Right atrium auricular region (tissue), 2 donors: ENCODE measurements around the gene NOL4L. TPM values are rescaled to one million over a fixed set of nuclear protein-coding genes. Genes with fewer than 3 reads are reported as not detected.

ENCODE experiments used
- DNase-seq: peaks from one replicate; pipeline ENCODE4 v3.0.0-alpha.2; 2019; ENCODE audit warnings: low spot score
- H3K27ac ChIP-seq, 2 donors: fragments of 200-600 bp; sonication (generic); 1 replicate in 1 of 2; 2 replicates in 1 of 2; pipeline ENCODE4 v1.5.1; 2016 to 2019
- H3K27me3 ChIP-seq, 2 donors: fragments of 200-600 bp; sonication (generic); one replicate each; pipeline versions ENCODE4 v1.5.1 to v1.6.0; 2017 to 2019
- H3K36me3 ChIP-seq: fragments of 200-600 bp; sonication (generic); one replicate; pipeline ENCODE4 v1.5.1; 2016
- H3K4me1 ChIP-seq, 2 donors: fragments of 200-600 bp; sonication (generic); one replicate each; pipeline versions ENCODE4 v1.5.1 to v1.6.0; 2017 to 2019
- H3K4me3 ChIP-seq, 2 donors: fragments of 200-600 bp; sonication (generic); 1 replicate in 1 of 2; 2 replicates in 1 of 2; pipeline ENCODE4 v1.5.1; 2017 to 2019; ENCODE audit warnings: mild to moderate bottlenecking in 1 of 2, moderate library complexity in 1 of 2
- H3K9me3 ChIP-seq, 2 donors: fragments of 200-600 bp; sonication (generic); one replicate each; pipeline ENCODE4 v1.5.1; 2019
- total RNA-seq, 2 donors: library from RNA; depleted of rRNA; stranded (reverse); fragments of >200 nt; gene quantifications; one replicate each; pipeline ENCODE4 v1.1.0, GENCODE V29; 2016
- TF ChIP-seq, protein P1 (sequence below), 2 donors: fragments of 200-600 bp; sonication (generic); IDR thresholded peaks; one replicate each; pipeline ENCODE4 v1.5.1; 2019; ENCODE audit warnings: antibody characterized with exemption in 2 of 2

Gene NOL4L
- total RNA-seq, 2 donors from 2014 or later: 7.6 to 10.4 TPM

DNA sequence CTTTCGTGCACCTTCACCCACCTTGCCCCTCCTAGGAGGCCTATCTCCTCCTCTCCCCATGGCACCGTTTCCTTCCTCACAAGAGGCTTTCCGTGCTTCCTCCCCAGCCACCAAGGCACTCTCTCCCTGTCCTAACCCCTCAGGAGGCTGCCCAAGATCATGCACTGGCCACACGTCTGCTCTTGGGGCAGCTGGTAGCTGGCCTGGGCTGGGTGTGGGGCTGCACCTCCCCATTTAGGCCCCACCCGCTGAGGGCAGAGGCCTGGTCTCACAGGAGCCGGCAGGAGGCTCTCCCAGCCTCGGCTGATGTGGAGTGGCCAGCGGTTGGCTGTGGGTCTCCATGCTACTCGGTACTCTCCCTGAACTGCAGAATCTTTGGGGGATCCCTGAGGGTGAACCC lies 13.6 kb downstream of the NOL4L start:
- Histone ChIP-seq H3K27ac (no peak overlapping the region), H3K4me1 (peaks cover 0 to 8% of the 10 kb centered on the region in 2 donors), H3K9me3 (no peaks in the 10 kb centered on the region), H3K4me3 (no peak overlapping the region), H3K36me3 (no peaks in the 10 kb centered on the region), H3K27me3 (no peaks in the 10 kb centered on the region)
- TF ChIP-seq, protein P1, sequence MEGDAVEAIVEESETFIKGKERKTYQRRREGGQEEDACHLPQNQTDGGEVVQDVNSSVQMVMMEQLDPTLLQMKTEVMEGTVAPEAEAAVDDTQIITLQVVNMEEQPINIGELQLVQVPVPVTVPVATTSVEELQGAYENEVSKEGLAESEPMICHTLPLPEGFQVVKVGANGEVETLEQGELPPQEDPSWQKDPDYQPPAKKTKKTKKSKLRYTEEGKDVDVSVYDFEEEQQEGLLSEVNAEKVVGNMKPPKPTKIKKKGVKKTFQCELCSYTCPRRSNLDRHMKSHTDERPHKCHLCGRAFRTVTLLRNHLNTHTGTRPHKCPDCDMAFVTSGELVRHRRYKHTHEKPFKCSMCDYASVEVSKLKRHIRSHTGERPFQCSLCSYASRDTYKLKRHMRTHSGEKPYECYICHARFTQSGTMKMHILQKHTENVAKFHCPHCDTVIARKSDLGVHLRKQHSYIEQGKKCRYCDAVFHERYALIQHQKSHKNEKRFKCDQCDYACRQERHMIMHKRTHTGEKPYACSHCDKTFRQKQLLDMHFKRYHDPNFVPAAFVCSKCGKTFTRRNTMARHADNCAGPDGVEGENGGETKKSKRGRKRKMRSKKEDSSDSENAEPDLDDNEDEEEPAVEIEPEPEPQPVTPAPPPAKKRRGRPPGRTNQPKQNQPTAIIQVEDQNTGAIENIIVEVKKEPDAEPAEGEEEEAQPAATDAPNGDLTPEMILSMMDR (IDR thresholded peaks at IDR 0.05): no peak
- no peak for DNase-seq

DNA sequence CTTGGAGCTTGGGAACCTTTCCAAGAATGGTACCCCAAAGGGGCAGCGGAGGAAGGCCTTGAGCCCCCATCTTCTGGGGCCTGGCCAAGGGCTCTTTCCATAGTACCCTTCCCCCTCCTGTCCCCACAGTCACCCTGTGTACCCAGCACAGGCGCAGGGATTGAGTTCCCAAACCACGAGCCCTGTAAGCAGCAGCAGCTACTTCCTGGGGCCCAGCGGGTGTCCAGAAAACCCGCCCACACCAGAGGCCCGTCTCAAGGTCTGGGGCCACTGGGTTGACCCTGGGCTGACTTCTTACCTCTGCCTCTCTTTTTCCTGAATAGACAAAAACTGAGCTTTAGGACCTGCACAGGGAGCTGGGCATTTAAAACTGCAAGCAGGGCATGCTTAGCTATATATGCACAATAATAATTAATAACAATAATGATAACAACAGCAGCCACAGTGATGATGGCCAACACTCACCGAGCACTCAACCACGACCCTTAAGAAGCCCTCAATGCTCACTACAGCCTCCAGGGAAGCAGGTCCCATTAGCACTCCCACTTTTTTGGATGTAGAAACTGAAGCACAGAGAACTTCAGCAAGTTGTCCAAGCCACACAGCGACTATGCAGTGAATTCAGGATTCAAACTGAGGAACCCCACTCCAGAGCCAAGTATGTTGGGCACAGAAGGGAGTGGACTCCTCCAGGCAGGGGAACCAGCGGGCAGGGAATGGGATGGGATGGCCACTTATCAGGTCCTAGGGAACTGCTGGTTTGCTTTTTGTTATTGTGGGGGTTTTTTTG lies 14.5 kb downstream of the NOL4L start:
- TF ChIP-seq, protein P1 (IDR thresholded peaks at IDR 0.05): no peak
- Histone ChIP-seq H3K9me3 (no peaks in the 10 kb centered on the region), H3K27ac (no peak overlapping the region), H3K4me1 (peaks cover 0 to 8% of the 10 kb centered on the region in 2 donors), H3K4me3 (no peak overlapping the region), H3K36me3 (no peaks in the 10 kb centered on the region), H3K27me3 (no peaks in the 10 kb centered on the region)
- DNase-seq: no peak

DNA sequence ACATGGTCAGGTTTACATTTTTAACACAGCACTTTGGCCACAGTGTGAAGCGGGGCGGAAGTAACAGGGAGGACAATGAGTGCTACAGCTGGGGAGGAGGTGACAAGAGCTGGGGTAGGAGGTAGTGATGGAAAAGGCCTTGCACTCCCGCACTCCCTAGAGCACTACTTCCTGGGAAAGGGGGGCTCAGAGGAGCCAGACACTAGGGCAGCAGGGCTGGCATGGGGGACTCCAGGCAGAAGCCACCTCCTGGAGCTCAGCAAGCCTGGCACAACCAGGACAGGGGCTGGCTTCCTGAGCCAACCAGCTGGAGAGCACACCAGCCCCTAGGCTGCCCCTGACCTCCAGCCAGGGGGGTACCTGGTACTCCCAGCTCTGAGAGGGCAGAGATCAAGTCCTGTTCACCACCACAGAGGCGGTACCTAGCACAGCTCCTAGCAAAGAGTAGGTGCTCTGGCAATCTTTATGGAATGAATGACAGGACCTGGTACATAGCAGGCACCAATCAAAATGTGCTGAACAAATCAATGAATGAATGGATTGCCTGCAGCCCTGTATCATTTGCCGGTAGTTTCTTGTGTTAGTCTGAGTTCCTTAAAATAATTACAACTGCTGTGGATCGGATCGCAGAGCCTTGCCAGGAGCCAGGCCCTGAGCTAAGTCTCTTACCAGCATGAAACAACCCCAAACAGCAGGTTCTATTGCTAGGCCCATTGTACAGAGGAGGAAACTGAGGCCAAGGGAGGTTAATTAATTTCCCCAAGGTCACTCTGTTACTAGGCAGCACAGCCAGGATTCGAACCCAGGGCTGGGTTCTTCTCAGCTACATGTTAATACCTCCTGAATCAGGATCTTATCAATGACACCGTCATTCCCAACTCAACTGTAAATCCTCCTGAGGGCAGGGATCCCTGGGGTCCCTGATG lies 15.5 kb downstream of the NOL4L start:
- H3K27ac ChIP-seq: no peak overlapping the region
- H3K9me3 ChIP-seq: no peaks in the 10 kb centered on the region
- DNase-seq: no peak
- H3K4me3 ChIP-seq: no peak overlapping the region
- H3K27me3 ChIP-seq: no peaks in the 10 kb centered on the region
- H3K4me1 ChIP-seq: peaks cover 0 to 6% of the 10 kb centered on the region in 2 donors
- TF ChIP-seq, protein P1 (IDR thresholded peaks at IDR 0.05): no peak
- H3K36me3 ChIP-seq: no peaks in the 10 kb centered on the region

DNA sequence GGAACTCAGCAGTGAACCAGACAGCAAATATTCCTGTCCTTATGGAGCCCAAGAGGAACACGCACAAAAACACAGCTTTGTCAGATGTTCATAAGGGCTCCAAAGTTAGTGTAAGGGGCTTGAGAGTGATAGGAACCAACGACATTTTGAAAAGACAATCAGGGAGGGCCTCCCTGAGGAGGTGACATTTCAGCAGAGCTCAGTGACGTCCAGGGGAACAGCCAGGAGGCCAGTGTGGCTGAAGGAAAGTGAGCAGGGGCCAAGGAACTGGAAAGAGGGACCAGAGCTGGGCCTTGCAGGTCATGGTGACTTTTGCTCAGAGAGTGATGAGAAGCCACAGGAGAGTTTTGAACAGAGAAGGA lies 16.1 kb downstream of the NOL4L start:
- no peak for DNase-seq
- Histone ChIP-seq H3K36me3 (no peaks in the 10 kb centered on the region), H3K27me3 (no peaks in the 10 kb centered on the region), H3K9me3 (no peaks in the 10 kb centered on the region), H3K4me1 (no peaks in the 10 kb centered on the region), H3K27ac (no peak overlapping the region), H3K4me3 (no peak overlapping the region)
- TF ChIP-seq, protein P1 (IDR thresholded peaks at IDR 0.05): no peak

DNA sequence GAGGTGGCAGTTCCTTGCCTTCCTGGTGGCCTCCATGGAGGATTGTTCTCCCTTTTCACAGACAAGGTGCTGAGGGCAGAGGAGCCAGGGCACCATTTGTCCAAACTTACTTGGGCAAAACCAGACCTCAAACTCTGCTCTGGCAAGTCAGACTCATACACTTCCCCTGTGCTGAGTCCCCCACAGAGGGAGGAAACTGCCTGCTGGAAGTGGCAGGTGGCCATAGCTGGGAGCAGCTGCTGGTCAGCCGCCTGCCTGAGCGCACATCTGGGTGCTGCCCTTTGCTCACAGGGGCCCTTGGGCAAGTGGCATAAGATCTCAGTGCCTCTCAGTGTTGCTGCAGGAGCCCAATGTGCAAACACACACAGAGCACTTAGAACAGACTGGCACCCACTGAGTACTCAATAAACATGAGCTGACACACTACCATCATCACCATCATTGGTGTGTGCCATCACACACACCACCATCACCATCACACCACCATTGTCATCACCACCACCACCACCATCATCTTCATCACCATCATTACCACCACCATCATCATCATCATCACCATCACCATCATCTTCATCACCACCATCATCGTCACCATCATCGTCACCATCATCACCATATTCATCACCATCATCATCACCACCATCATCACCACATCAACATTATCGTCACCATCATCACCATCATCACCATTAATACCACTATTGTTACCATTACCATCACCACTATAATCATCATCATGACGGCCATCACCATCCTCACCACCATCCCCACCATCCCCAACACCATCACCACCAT lies 17.6 kb downstream of the NOL4L start:
- peaks cover 0 to under 1% of the 10 kb centered on the region in 2 donors for H3K4me1 ChIP-seq
- H3K27ac ChIP-seq: no peak overlapping the region
- TF ChIP-seq, protein P1 (IDR thresholded peaks at IDR 0.05): no peak
- H3K36me3 ChIP-seq: no peaks in the 10 kb centered on the region
- no peaks in the 10 kb centered on the region for H3K27me3 ChIP-seq
- no peak for DNase-seq
- no peaks in the 10 kb centered on the region for H3K9me3 ChIP-seq
- no peak overlapping the region for H3K4me3 ChIP-seq
